Gastrocnemius medialis (tissue), 4 donors: Measurements from ENCODE around the gene FOS.

Source experiments
- POLR2A ChIP-seq, 2 donors: fragments of 450-650 bp; IDR thresholded peaks; one replicate each; pipeline ENCODE4 v1.6.1; 2017; ENCODE audit warnings: antibody characterized with exemption in 2 of 2, mild to moderate bottlenecking in 2 of 2, moderate library complexity in 2 of 2
- TF ChIP-seq, protein P1 (sequence below), 5 experiments: fragments of 450-650 bp in 3 of 5; fragments of 200-600 bp in 2 of 5; sonication (generic) in 2 of 5; IDR thresholded peaks in 4 of 5; conservative IDR thresholded peaks in 1 of 5; 1 replicate in 4 of 5; 2 replicates in 1 of 5; pipeline ENCODE4 v1.5.1; 2016 to 2019; ENCODE audit warnings: antibody characterized with exemption in 5 of 5, mild to moderate bottlenecking in 3 of 5, moderate library complexity in 3 of 5

DNA sequence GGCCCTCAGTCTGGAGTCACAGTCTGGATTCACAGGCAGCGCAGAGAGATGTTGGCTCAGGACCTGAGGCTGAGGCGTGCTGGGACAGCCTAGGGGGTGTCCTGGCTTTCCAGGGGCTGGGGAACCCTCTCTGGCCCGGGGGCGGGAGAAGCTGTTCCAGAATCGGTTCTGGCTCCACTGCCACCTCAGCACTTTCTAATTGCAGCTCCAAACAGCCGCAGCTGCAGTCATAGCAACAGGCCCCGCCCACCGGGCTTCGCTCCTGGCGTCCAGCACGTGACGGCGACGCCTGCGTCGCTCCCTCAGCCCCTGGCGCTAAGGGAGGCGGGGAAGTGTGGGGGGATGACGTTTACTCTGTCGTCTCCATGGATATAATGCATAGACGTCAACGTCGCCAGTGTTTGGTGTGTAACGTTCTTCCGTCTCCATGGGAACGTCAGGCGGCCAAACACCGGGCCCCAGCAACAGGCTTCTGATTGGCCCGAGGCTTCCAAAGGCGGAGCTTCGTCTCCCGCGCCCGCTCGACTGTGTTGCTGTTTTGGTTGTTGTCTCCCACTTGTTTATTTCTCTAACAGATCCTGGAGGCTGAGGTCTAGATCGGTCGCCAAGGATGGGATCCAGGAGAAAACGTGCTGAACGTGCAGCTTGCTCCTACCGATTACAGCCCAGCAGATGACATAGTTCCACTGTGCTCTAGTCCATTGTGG, 19.7 kb upstream of the FOS start:
- TF ChIP-seq, protein P1, sequence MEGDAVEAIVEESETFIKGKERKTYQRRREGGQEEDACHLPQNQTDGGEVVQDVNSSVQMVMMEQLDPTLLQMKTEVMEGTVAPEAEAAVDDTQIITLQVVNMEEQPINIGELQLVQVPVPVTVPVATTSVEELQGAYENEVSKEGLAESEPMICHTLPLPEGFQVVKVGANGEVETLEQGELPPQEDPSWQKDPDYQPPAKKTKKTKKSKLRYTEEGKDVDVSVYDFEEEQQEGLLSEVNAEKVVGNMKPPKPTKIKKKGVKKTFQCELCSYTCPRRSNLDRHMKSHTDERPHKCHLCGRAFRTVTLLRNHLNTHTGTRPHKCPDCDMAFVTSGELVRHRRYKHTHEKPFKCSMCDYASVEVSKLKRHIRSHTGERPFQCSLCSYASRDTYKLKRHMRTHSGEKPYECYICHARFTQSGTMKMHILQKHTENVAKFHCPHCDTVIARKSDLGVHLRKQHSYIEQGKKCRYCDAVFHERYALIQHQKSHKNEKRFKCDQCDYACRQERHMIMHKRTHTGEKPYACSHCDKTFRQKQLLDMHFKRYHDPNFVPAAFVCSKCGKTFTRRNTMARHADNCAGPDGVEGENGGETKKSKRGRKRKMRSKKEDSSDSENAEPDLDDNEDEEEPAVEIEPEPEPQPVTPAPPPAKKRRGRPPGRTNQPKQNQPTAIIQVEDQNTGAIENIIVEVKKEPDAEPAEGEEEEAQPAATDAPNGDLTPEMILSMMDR (IDR thresholded peaks at IDR 0.05 in 4 of 5, conservative IDR thresholded peaks at IDR 0.05 in 1 of 5) = no peak
- peak; percentile 64 to 82 for TF ChIP-seq POLR2A (IDR thresholded peaks at IDR 0.05)
